ENCODE measurements around the gene RNF212. TPM values are rescaled to one million over a fixed set of nuclear protein-coding genes. Genes with fewer than 3 reads are reported as not detected.

RNF212 gene
- total and polyA plus RNA-seq, 10 of the 15 experiments (the other 5 are each of a cell fraction or from before 2014, with no cell fraction given), result not detected

- SMC1A ChIA-PET (ENCODE audit: uncharacterized antibody, unreplicated experiment), result no interaction called here
- H3K27me3 ChIP-seq (replicated peaks in 1 of 2; ENCODE audit: control insufficient read depth in 2 of 2, insufficient read depth in 2 of 2, low read length in 1 of 2), result peaks cover 0 to 2% of the 10 kb centered on the region in 2 experiments; a peak in 2 of 4 replicates
- no peaks in the 10 kb centered on the region; the same call in 2 of the 3 replicates for H3K9me3 ChIP-seq (replicated peaks; ENCODE audit: control insufficient read depth, insufficient read depth, low read length)
- no peaks in the 10 kb centered on the region for H4K20me1 ChIP-seq (ENCODE audit: control insufficient read depth, insufficient read depth)
- WGBS (ENCODE audit: insufficient coverage, insufficient replicate concordance, low lambda C conversion rate, missing lambda C conversion rate), result 54% methylated on average over 22 of the region's 24 CpGs
- intact Hi-C loops (cut with micrococcal nuclease; ENCODE audit: unreplicated experiment) (no loop called here), in situ Hi-C loops (cut with MboI) (no loop called here)
- H2AFZ ChIP-seq (ENCODE audit: control insufficient read depth, low read depth, low read length), result no peak overlapping the region
- no peak for DNase-seq (ENCODE audit: low read depth, low spot score)
- H3K4me3 ChIP-seq, result no peak overlapping the region
- CTCF ChIA-PET, result no interaction called here
- H3K4me1 ChIP-seq (ENCODE audit: control insufficient read depth, insufficient read depth, low read length), result no peaks in the 10 kb centered on the region
- TF ChIP-seq ZBTB40 (IDR thresholded peaks at IDR 0.05; ENCODE audit: borderline replicate concordance), result no peak
- no peak for TF ChIP-seq MTA2 (IDR thresholded peaks at IDR 0.05; ENCODE audit: low read depth)
- no peak for TF ChIP-seq CHD4 (IDR thresholded peaks at IDR 0.05)
- no peak for TF ChIP-seq MXI1 (IDR thresholded peaks at IDR 0.05; ENCODE audit: low read depth, low read length)
- no peak for TF ChIP-seq EZH2 (IDR thresholded peaks at IDR 0.05; ENCODE audit: borderline replicate concordance, control insufficient read depth, low read depth, low read length)
- no peak for TF ChIP-seq CEBPZ (IDR thresholded peaks at IDR 0.05; ENCODE audit: low read depth, low read length)
- no peak for TF ChIP-seq SREBF1 (IDR thresholded peaks at IDR 0.05; ENCODE audit: low read length)
- RAD21 ChIA-PET (ENCODE audit: unreplicated experiment), result no interaction called here
- H3K27ac ChIP-seq (ENCODE audit: control insufficient read depth, insufficient read depth), result no peak overlapping the region
- H3K9ac ChIP-seq (ENCODE audit: control insufficient read depth, insufficient read depth, low read length), result no peak overlapping the region
- ATAC-seq, result no peak
- POLR2A ChIA-PET, result no interaction called here
- BruUV-seq (replicated peaks), result no TSS peak
- no peaks in the 10 kb centered on the region for H3K79me2 ChIP-seq (ENCODE audit: control insufficient read depth, insufficient read depth, low read length)
- FAIRE-seq, result no peak
- no peak overlapping the region for H3K4me2 ChIP-seq (ENCODE audit: control insufficient read depth, insufficient read depth)
- no peaks in the 10 kb centered on the region for H3K36me3 ChIP-seq (ENCODE audit: control insufficient read depth in 2 of 2, insufficient read depth in 2 of 2, low read length in 1 of 2)
Measured at GRCh38 chr4:1053080-1053661, 60.2 kb downstream of the RNF212 start.

Measured in GM12878 (cell line).